Kidney epithelial cell (primary cell): ENCODE measurements around the gene AQP6. TPM values are rescaled to one million over a fixed set of nuclear protein-coding genes. Genes with fewer than 3 reads are reported as not detected.

Source experiments
- DNase-seq: peaks from one replicate; pipeline ENCODE4 v3.0.0-alpha.2; 2010; ENCODE audit warnings: low read depth
- H3K27me3 ChIP-seq: 2 replicates; pipeline ENCODE4 v1.6.0; 2011; ENCODE audit warnings: low read length; ENCODE audit not compliant: control insufficient read depth, insufficient read depth
- H3K36me3 ChIP-seq: 2 replicates; pipeline ENCODE4 v1.5.1; 2011; ENCODE audit warnings: low read length; ENCODE audit not compliant: control insufficient read depth, insufficient read depth
- H3K4me3 ChIP-seq: 2 replicates; pipeline ENCODE4 v1.5.1; 2011; ENCODE audit warnings: low read depth, mild to moderate bottlenecking, control low read depth, low read length
- CTCF ChIP-seq: IDR thresholded peaks from 2 replicates; pipeline ENCODE4 v1.5.1; 2011; ENCODE audit warnings: mild to moderate bottlenecking, moderate library complexity, low read length, control low read depth, inconsistent platforms; ENCODE audit not compliant: insufficient read depth, poor library complexity, severe bottlenecking
- total RNA-seq: library from RNA; depleted of rRNA; stranded (reverse); fragments of >200 nt; gene quantifications from 2 replicates; pipeline ENCODE4 v1.2.3, GENCODE V29; 2015

AQP6 gene
- total RNA-seq, 1 donor from 2014 or later: not detected

GRCh38 chr12:50005175-50005574 is 32.4 kb downstream of the AQP6 start:
- DNase-seq: no peak
- H3K27me3 ChIP-seq: no peaks in the 10 kb centered on the region
- H3K4me3 ChIP-seq: no peak overlapping the region
- no peak for TF ChIP-seq CTCF
- no peaks in the 10 kb centered on the region for H3K36me3 ChIP-seq

GRCh38 chr12:50006280-50006679 is 33.5 kb downstream of the AQP6 start:
- no peaks in the 10 kb centered on the region for H3K36me3 ChIP-seq
- no peak overlapping the region for H3K4me3 ChIP-seq
- DNase-seq: no peak
- no peak for TF ChIP-seq CTCF
- H3K27me3 ChIP-seq: no peaks in the 10 kb centered on the region

GRCh38 chr12:50006754-50007442 is 34.2 kb downstream of the AQP6 start:
- DNase-seq: no peak
- Histone ChIP-seq H3K36me3 (no peaks in the 10 kb centered on the region), H3K27me3 (no peaks in the 10 kb centered on the region), H3K4me3 (no peak overlapping the region)
- no peak for TF ChIP-seq CTCF

GRCh38 chr12:50013361-50014147 is 40.8 kb downstream of the AQP6 start:
- no peaks in the 10 kb centered on the region for H3K27me3 ChIP-seq
- H3K4me3 ChIP-seq: no peak overlapping the region
- no peak for DNase-seq
- H3K36me3 ChIP-seq: peaks cover 3% of the 10 kb centered on the region
- TF ChIP-seq CTCF: no peak

- TF ChIP-seq CTCF: no peak
- DNase-seq: no peak
- peaks cover 3% of the 10 kb centered on the region for H3K36me3 ChIP-seq
Observed at GRCh38 chr12:50014342-50014741, 41.6 kb downstream of the AQP6 start.

More at GRCh38 chr12:50014342-50014741, 41.6 kb downstream of the AQP6 start:
- no peak overlapping the region for H3K4me3 ChIP-seq
- H3K27me3 ChIP-seq: no peaks in the 10 kb centered on the region
